SK-N-SH treated with all-trans-retinoic acid at 6 μM for 48 hours (cell line): Measurements from ENCODE around the gene NAA11.

ENCODE experiments used
- ATAC-seq: fragments of 200-7000 bp; cut with Tn5 transposase; 3 replicates; pipeline ENCODE4 v1.9.1; 2020; ENCODE audit warnings: mild to moderate bottlenecking, moderate library complexity
- ARNTL ChIP-seq: fragments of 450-650 bp; formaldehyde crosslinking; IDR thresholded peaks from 2 replicates; pipeline ENCODE4 v1.5.0; 2020; ENCODE audit warnings: low read depth, mild to moderate bottlenecking, moderate library complexity, borderline replicate concordance
- BACH2 ChIP-seq: fragments of 250-450 bp; sonication (Bioruptor Pico); IDR thresholded peaks from 2 replicates; pipeline ENCODE4 v1.9.0; 2021; ENCODE audit warnings: mild to moderate bottlenecking, borderline replicate concordance
- CSDC2 ChIP-seq: fragments of 250-450 bp; sonication (Bioruptor Pico); IDR thresholded peaks from 2 replicates; pipeline ENCODE4 v1.5.0; 2020; ENCODE audit warnings: mild to moderate bottlenecking, moderate library complexity
- ESRRG ChIP-seq: fragments of 250-450 bp; sonication (Bioruptor Pico); IDR thresholded peaks from 2 replicates; pipeline ENCODE4 v1.6.1; 2021; ENCODE audit warnings: mild to moderate bottlenecking
- GLIS3 ChIP-seq: fragments of 250-450 bp; sonication (Bioruptor Pico); IDR thresholded peaks from 2 replicates; pipeline ENCODE4 v1.5.0; 2020; ENCODE audit warnings: mild to moderate bottlenecking, moderate library complexity
- ISL1 ChIP-seq: fragments of 250-450 bp; sonication (Bioruptor Pico); IDR thresholded peaks from 2 replicates; pipeline ENCODE4 v2.1.2; 2022; ENCODE audit warnings: mild to moderate bottlenecking, moderate library complexity
- OSR1 ChIP-seq: fragments of 250-450 bp; sonication (Bioruptor Pico); IDR thresholded peaks from 2 replicates; pipeline ENCODE4 v1.8.0; 2022; ENCODE audit warnings: moderate library complexity, mild to moderate bottlenecking, inconsistent platforms
- PPARA ChIP-seq: fragments of 250-450 bp; sonication (Bioruptor Pico); IDR thresholded peaks from 2 replicates; pipeline ENCODE4 v1.5.0; 2020; ENCODE audit warnings: mild to moderate bottlenecking, borderline replicate concordance
- RARB ChIP-seq: fragments of 250-450 bp; sonication (Bioruptor Pico); IDR thresholded peaks from 2 replicates; pipeline ENCODE4 v1.8.0; 2021; ENCODE audit warnings: mild to moderate bottlenecking, moderate library complexity
- SNAI2 ChIP-seq: fragments of 250-450 bp; sonication (Bioruptor Pico); IDR thresholded peaks from 2 replicates; pipeline ENCODE4 v1.5.0; 2020; ENCODE audit warnings: mild to moderate bottlenecking, moderate library complexity
- TCF4 ChIP-seq: fragments of 250-450 bp; sonication (Bioruptor Pico); IDR thresholded peaks from 2 replicates; pipeline ENCODE4 v1.8.0; 2021; ENCODE audit warnings: mild to moderate bottlenecking, moderate library complexity, borderline replicate concordance
- TOX ChIP-seq: fragments of 250-450 bp; sonication (Bioruptor Pico); IDR thresholded peaks from 2 replicates; pipeline ENCODE4 v1.8.0; 2021; ENCODE audit warnings: mild to moderate bottlenecking, moderate library complexity, borderline replicate concordance
- TSHZ2 ChIP-seq: fragments of 250-450 bp; sonication (Bioruptor Pico); IDR thresholded peaks from 2 replicates; pipeline ENCODE4 v1.5.0; 2020; ENCODE audit warnings: mild to moderate bottlenecking, moderate library complexity
- ZC3H10 ChIP-seq: fragments of 250-450 bp; sonication (Bioruptor Pico); IDR thresholded peaks from 2 replicates; pipeline ENCODE4 v1.5.1; 2021; ENCODE audit warnings: mild to moderate bottlenecking, moderate library complexity
- ZFP3 ChIP-seq: fragments of 250-450 bp; sonication (Bioruptor Pico); IDR thresholded peaks from 2 replicates; pipeline ENCODE4 v1.5.0; 2020; ENCODE audit warnings: mild to moderate bottlenecking, moderate library complexity
- ZFP30 ChIP-seq: fragments of 450-650 bp; formaldehyde crosslinking; IDR thresholded peaks from 2 replicates; pipeline ENCODE4 v1.5.0; 2022; ENCODE audit warnings: mild to moderate bottlenecking, moderate library complexity
- ZNF565 ChIP-seq: fragments of 450-650 bp; formaldehyde crosslinking; conservative IDR thresholded peaks from 2 replicates; pipeline ENCODE4 v1.5.0; 2020; ENCODE audit warnings: low read depth, mild to moderate bottlenecking, moderate library complexity
- ZNF70 ChIP-seq: fragments of 450-650 bp; formaldehyde crosslinking; IDR thresholded peaks from 2 replicates; pipeline ENCODE4 v1.5.0; 2020; ENCODE audit warnings: mild to moderate bottlenecking, moderate library complexity
- ZNF8 ChIP-seq: fragments of 450-650 bp; formaldehyde crosslinking; IDR thresholded peaks from 2 replicates; pipeline ENCODE4 v1.5.0; 2020; ENCODE audit warnings: mild to moderate bottlenecking, moderate library complexity
- TF ChIP-seq, protein P1 (sequence below): fragments of 250-450 bp; sonication (Bioruptor Pico); IDR thresholded peaks from 2 replicates; pipeline ENCODE4 v1.8.0; 2020; ENCODE audit warnings: mild to moderate bottlenecking, moderate library complexity, borderline replicate concordance
- TF ChIP-seq, protein P2 (sequence below): fragments of 250-450 bp; sonication (Bioruptor Pico); IDR thresholded peaks from 2 replicates; pipeline ENCODE4 v1.8.0; 2021; ENCODE audit warnings: low read depth, mild to moderate bottlenecking, moderate library complexity, borderline replicate concordance
- TF ChIP-seq, protein P3 (sequence below): fragments of 250-450 bp; sonication (Bioruptor Pico); IDR thresholded peaks from 2 replicates; pipeline ENCODE4 v1.5.1; 2020; ENCODE audit warnings: low read depth, mild to moderate bottlenecking, moderate library complexity

NAA11 gene

DNA sequence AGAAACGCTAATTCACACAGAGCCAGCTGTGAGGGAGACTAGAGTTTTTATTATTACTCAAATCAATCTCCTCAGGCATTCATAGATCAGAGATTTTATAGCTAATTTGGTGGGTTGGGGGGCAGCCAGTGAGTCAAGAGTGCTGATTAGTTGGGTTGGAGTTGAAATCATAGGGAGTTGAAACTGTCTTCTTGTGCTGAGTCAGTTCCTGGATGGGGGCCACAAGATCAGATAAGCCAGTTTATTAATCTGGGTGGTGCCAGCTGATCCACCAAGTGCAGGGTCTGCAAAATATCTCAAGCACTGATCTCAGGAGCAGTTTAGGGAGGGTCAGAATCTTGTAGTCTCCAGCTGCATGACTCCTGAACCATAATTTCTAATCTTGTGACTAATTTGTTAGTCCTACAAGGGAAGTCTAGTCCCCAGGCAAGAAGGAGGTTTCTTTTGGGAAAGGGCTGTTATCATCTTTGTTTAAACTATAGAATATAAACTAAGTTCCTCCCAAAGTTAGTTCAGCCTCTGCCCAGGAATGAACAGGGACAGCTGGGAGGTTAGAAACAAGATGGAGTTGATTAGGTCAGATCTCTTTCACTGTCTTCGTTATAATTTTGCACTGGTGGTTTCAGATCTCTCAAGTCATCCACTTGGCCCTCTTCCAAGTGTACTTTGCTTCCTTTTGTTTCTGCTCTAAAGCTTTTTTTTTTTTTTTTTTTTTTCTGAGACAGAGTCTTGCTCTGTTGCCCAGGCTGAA, 5.4 kb upstream of the NAA11 start:
- peak; percentile 75 for ATAC-seq
- no peak for TF ChIP-seq SNAI2 (CRISPR knock-in tag)
- TF ChIP-seq ISL1, result 0 out of 2 replicates have a peak, but pooled peaks have one; percentile 21
- TF ChIP-seq TOX (CRISPR knock-in tag), result peak; percentile 28; the same call in 1 of the 2 replicates

- TF ChIP-seq GLIS3 (no peak), ESRRG (CRISPR knock-in tag) (no peak), ZC3H10 (CRISPR knock-in tag) (no peak), ARNTL (CRISPR knock-in tag) (no peak), ZFP3 (CRISPR knock-in tag) (no peak), ISL1 (no peak), ZFP30 (CRISPR knock-in tag) (no peak), PPARA (CRISPR knock-in tag) (no peak), OSR1 (CRISPR knock-in tag) (no peak), SNAI2 (CRISPR knock-in tag) (no peak), CSDC2 (CRISPR knock-in tag) (no peak), ZNF565 (CRISPR knock-in tag) (no peak), ZNF8 (CRISPR knock-in tag) (no peak), TOX (CRISPR knock-in tag) (no peak), BACH2 (no peak), ZNF70 (CRISPR knock-in tag) (no peak), TSHZ2 (CRISPR knock-in tag) (no peak)
- TF ChIP-seq, protein P1, sequence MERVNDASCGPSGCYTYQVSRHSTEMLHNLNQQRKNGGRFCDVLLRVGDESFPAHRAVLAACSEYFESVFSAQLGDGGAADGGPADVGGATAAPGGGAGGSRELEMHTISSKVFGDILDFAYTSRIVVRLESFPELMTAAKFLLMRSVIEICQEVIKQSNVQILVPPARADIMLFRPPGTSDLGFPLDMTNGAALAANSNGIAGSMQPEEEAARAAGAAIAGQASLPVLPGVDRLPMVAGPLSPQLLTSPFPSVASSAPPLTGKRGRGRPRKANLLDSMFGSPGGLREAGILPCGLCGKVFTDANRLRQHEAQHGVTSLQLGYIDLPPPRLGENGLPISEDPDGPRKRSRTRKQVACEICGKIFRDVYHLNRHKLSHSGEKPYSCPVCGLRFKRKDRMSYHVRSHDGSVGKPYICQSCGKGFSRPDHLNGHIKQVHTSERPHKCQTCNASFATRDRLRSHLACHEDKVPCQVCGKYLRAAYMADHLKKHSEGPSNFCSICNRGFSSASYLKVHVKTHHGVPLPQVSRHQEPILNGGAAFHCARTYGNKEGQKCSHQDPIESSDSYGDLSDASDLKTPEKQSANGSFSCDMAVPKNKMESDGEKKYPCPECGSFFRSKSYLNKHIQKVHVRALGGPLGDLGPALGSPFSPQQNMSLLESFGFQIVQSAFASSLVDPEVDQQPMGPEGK (CRISPR knock-in tag), result no peak
- TF ChIP-seq, protein P2, sequence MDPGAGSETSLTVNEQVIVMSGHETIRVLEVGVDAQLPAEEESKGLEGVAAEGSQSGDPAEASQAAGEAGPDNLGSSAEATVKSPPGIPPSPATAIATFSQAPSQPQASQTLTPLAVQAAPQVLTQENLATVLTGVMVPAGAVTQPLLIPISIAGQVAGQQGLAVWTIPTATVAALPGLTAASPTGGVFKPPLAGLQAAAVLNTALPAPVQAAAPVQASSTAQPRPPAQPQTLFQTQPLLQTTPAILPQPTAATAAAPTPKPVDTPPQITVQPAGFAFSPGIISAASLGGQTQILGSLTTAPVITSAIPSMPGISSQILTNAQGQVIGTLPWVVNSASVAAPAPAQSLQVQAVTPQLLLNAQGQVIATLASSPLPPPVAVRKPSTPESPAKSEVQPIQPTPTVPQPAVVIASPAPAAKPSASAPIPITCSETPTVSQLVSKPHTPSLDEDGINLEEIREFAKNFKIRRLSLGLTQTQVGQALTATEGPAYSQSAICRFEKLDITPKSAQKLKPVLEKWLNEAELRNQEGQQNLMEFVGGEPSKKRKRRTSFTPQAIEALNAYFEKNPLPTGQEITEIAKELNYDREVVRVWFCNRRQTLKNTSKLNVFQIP, result no peak
- TF ChIP-seq, protein P3, sequence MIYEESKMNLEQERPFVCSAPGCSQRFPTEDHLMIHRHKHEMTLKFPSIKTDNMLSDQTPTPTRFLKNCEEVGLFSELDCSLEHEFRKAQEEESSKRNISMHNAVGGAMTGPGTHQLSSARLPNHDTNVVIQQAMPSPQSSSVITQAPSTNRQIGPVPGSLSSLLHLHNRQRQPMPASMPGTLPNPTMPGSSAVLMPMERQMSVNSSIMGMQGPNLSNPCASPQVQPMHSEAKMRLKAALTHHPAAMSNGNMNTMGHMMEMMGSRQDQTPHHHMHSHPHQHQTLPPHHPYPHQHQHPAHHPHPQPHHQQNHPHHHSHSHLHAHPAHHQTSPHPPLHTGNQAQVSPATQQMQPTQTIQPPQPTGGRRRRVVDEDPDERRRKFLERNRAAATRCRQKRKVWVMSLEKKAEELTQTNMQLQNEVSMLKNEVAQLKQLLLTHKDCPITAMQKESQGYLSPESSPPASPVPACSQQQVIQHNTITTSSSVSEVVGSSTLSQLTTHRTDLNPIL (CRISPR knock-in tag), result no peak
- ATAC-seq, result peak; percentile 66
These were observed 4.9 kb upstream of the NAA11 start for GRCh38 chr4:79330720-79331119.

DNA sequence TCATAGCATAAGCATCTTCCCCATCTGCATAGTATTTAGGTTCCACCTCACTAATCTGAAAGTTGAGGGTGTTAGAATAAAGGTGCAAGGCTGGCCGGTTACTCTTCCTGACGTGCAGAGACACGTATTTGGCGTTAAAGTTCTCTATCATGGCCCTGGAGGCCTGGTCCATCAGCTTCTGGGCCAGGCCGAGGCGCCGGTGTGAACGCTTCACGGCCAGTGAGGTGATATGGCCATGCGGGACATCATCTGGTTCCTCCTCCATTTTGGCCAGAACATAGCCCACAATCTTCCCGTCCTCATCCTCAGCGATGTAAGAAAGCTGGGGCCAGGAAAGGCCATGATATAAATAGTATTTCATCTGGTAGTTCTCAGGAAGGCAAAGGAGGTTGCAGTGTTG, 425 bp downstream of the NAA11 start:
- no peak for ATAC-seq
- TF ChIP-seq TCF4 (CRISPR knock-in tag) (no peak), TSHZ2 (CRISPR knock-in tag) (no peak), ZNF70 (CRISPR knock-in tag) (no peak), OSR1 (CRISPR knock-in tag) (no peak), ARNTL (CRISPR knock-in tag) (no peak), ZC3H10 (CRISPR knock-in tag) (no peak), RARB (no peak), ESRRG (CRISPR knock-in tag) (no peak), ISL1 (no peak), PPARA (CRISPR knock-in tag) (no peak)
- TF ChIP-seq, protein P2, result no peak
- TF ChIP-seq, protein P1 (CRISPR knock-in tag), result no peak
